ENCODE data around the gene ZNF592. TPM values are rescaled to one million over a fixed set of nuclear protein-coding genes. Genes with fewer than 3 reads are reported as not detected.

ZNF592 gene
- total RNA-seq, 4 donors from 2014 or later: 25.6 to 47.6 (median 40.9) TPM

- Histone ChIP-seq H3K27ac (no peak overlapping the region), H3K4me1 (peaks cover 0 to 24% (median 0%) of the 10 kb centered on the region in 4 donors), H3K36me3 (no peaks in the 10 kb centered on the region), H3K27me3 (no peaks in the 10 kb centered on the region), H3K9me3 (no peaks in the 10 kb centered on the region), H3K4me3 (no peak overlapping the region)
- TF ChIP-seq CTCF (IDR thresholded peaks at IDR 0.05): no peak
- TF ChIP-seq POLR2A (IDR thresholded peaks at IDR 0.05): no peak
- DNase-seq: no peak
Observed at GRCh38 chr15:84821501-84822021, 73.2 kb downstream of the ZNF592 start.

GRCh38 chr15:84822653-84823281 is 74.4 kb downstream of the ZNF592 start:
- no peak overlapping the region for H3K4me3 ChIP-seq
- H3K9me3 ChIP-seq: no peaks in the 10 kb centered on the region
- TF ChIP-seq POLR2A (IDR thresholded peaks at IDR 0.05): no peak
- TF ChIP-seq CTCF (IDR thresholded peaks at IDR 0.05): no peak
- no peaks in the 10 kb centered on the region for H3K27me3 ChIP-seq
- DNase-seq: no peak
- H3K27ac ChIP-seq: no peak overlapping the region
- no peaks in the 10 kb centered on the region for H3K36me3 ChIP-seq
- peaks cover 0 to 14% (median 0%) of the 10 kb centered on the region in 4 donors for H3K4me1 ChIP-seq

- no peak for DNase-seq
- TF ChIP-seq POLR2A (IDR thresholded peaks at IDR 0.05): no peak
- no peak for TF ChIP-seq CTCF (IDR thresholded peaks at IDR 0.05)
- H3K27me3 ChIP-seq: no peaks in the 10 kb centered on the region
- H3K9me3 ChIP-seq: no peaks in the 10 kb centered on the region
- no peak overlapping the region for H3K4me3 ChIP-seq
- peak overlapping the region in 1 of 4 donors; percentile 38 for H3K27ac ChIP-seq
- H3K36me3 ChIP-seq: no peaks in the 10 kb centered on the region
- H3K4me1 ChIP-seq: peaks cover 0 to 13% (median 0%) of the 10 kb centered on the region in 4 donors
Observed at GRCh38 chr15:84823282-84823878, 75.0 kb downstream of the ZNF592 start.

GRCh38 chr15:84824260-84825007 is 76.0 kb downstream of the ZNF592 start:
- DNase-seq: no peak
- H3K27me3 ChIP-seq: no peaks in the 10 kb centered on the region
- peak overlapping the region in 1 of 4 donors; percentile 38 for H3K27ac ChIP-seq
- no peaks in the 10 kb centered on the region for H3K36me3 ChIP-seq
- H3K9me3 ChIP-seq: no peaks in the 10 kb centered on the region
- H3K4me3 ChIP-seq: no peak overlapping the region
- TF ChIP-seq CTCF (IDR thresholded peaks at IDR 0.05): no peak
- TF ChIP-seq POLR2A (IDR thresholded peaks at IDR 0.05): no peak
- peaks cover 0 to 13% (median 0%) of the 10 kb centered on the region in 4 donors for H3K4me1 ChIP-seq

GRCh38 chr15:84826369-84826823 is 78.0 kb downstream of the ZNF592 start:
- Histone ChIP-seq H3K36me3 (no peaks in the 10 kb centered on the region), H3K27ac (no peak overlapping the region), H3K27me3 (no peaks in the 10 kb centered on the region), H3K4me1 (peaks cover 0 to 5% (median 0%) of the 10 kb centered on the region in 4 donors), H3K4me3 (no peak overlapping the region), H3K9me3 (no peaks in the 10 kb centered on the region)
- DNase-seq: peak in 1 of 3 donors; percentile 56
- TF ChIP-seq CTCF (IDR thresholded peaks at IDR 0.05) (peak in 4 of 6 experiments; percentile 11 to 67 (median 61)), POLR2A (IDR thresholded peaks at IDR 0.05) (no peak)
